GM19452 (cell line): ENCODE measurements around the gene VAMP2.
A peak's percentile ranks its signal among the peaks of the same experiment; 100 is the strongest.
"Not testable (repeated sequence)": the region's sequence is repeated elsewhere in the genome, so short reads cannot be mapped to it uniquely, and the experiment has no call there.

Source experiments
- ATAC-seq: cut with Tn5 transposase; IDR thresholded peaks from one replicate; pipeline ENCODE4 v1.9.1; 2021; ENCODE audit not compliant: unreplicated experiment

Gene VAMP2

DNA sequence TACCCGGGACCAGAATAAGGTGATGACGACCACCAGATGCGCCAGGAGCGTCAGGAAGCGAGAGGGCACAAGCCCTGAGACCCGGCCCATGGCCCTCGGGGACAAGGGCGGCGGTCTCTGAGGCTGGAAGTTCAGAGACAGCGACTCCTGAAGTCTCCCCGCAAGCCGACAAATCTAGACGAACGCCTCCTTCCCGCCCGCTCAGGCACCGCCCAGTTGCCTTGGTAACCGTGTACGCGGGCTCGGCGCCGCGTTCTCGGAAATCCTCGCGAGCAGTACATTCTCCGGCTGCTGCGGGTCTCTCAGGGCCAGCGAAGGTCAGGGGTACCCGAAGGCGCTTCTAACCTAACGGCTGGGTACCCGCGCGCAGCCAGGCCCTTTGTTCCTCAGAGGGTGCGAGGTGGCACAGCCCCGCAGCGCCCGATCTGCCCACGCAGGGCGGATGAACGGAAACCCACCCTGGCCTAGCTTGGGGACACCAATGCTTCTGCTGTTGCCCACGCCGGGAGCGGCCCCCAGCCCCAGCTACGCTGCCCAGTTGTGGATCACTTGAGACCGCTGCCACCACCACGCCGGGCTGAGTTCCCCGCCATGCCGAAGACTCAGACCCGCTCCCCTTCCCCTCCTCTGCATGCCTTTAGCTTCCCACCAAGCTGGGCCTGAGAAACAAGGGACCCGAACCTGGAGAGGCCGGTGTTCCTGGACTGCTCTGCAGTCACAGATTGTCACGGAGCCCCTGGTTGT is 13.6 kb upstream of the VAMP2 start, which contains the start of gene TMEM107:
Gene TMEM107 (minus strand): TSS at position 184 of the 744 bp plus-strand sequence. CDS start 94 bp downstream, at position 90.
- ATAC-seq: no peak

DNA sequence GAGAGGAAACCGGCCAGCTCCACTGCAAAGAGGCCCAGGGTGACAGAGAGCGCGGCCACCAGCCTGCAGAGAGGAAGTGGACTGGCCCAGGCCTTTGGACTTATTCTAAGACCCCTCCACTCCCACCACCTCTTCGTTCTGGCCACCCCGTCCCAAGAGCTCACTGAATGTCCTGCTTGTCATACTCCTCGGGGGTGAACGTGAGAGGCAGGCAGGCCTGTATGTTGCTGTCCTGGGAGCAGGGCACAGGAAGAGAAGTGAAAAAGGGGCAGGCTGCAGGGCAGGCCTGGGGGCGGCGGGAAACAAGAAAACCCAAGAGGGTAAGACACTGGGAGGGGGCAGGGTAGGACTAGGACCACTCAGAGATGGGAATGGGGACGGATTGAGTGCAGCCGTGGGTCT is 13.0 kb upstream of the VAMP2 start:
- no peak for ATAC-seq

DNA sequence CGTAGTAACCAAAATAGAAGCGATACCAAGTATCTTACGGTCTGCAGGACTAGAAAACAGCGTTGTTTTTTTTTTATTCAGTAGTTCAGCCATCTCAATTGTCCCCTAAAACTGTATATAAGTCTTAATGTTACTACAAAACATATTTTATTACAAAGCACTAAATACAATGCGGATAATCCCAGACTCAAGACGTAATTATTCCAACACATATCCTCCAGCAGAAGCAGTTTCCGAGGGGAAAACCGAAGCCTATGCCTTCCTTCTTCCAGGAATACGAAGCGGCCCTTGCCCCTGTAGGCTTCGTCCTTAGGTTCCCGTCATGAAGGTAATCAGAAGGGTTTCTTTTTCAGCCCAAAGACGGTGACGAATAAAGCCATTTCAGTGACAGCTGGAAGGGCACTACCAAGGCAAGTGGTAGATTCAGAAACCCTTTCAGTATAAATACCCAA is 11.1 kb upstream of the VAMP2 start:
- ATAC-seq: no peak

DNA sequence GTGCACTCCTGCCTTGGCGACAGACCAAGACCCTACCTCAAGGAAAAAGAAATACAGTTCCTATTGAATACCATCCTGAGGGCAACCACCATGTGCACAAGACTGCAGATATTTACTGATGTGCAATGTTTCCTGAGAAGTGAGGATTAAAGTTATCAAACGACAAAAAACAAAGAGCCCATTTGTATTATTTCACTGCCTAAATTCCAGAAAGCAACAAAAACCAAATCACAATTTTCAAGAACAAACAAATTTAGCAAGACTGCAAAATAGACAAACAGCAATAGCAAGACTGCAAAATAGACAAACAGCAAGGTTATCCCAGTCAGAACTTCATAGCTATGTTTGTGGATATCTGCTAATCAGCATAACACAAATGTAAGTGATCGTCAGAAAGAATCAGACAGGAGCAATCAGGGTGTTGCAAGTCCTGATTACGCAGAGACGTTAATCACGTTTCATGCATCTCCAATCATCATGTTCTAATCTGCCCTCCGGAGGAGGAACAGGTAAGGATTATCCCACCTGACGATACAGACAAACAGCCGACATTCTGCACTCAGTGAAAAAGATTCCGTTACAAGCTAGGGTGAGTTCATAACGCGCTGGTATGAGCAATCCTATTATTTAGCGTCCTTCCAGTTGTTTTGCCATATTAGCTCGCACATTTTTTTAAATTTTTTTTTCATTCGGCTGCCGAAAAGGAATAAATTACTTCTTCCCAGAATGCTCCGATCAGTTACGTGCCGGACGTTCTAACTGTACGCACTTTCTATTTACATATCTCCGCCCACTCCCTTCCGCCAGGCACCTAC is 10.5 kb upstream of the VAMP2 start:
- peak; percentile 71 for ATAC-seq

DNA sequence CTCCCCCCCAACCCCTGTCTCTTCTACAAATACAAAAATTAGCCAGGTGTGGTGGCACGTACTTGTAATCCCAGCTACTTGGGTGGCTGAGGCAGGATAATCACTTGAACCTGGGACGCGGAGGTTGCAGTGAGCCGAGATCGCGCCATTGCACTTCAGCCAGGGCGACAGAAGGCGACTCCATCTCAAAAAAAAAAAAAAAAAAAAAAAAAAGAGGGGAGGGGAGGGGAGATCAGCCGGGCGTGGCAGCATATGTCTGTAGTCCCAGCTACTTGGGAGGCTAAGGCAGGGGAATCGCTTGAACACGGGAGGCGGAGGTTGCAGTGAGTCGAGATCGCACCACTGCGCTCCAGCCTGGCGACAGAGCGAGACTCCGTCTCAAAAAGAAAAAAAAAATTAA is 7.4 kb upstream of the VAMP2 start:
- ATAC-seq: not testable (repeated sequence)

GRCh38 chr17:8167526-8167925 is 4.8 kb upstream of the VAMP2 start:
- no peak for ATAC-seq

DNA sequence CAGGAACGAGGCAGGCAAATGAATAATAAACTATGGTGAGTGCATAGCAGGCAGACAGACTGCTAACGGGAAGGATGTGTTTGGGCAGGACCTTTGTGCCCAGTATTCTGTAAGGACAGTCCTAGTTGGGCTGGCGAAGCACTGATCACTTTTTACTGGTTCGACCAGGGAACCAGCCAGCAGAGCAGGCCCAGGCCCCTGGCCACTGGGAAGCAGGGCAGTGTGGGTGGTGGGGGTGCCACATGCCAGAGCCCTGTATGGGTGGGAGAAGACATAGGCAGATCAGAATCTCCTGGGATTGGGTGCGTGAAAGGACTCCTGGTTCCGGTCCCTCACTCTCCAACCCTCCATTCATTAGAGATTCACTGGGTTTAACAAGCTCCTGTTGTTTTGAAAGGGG is 4.0 kb upstream of the VAMP2 start:
- ATAC-seq: no peak

- no peak for ATAC-seq
Observed at GRCh38 chr17:8164815-8165131, 2.0 kb upstream of the VAMP2 start.

DNA sequence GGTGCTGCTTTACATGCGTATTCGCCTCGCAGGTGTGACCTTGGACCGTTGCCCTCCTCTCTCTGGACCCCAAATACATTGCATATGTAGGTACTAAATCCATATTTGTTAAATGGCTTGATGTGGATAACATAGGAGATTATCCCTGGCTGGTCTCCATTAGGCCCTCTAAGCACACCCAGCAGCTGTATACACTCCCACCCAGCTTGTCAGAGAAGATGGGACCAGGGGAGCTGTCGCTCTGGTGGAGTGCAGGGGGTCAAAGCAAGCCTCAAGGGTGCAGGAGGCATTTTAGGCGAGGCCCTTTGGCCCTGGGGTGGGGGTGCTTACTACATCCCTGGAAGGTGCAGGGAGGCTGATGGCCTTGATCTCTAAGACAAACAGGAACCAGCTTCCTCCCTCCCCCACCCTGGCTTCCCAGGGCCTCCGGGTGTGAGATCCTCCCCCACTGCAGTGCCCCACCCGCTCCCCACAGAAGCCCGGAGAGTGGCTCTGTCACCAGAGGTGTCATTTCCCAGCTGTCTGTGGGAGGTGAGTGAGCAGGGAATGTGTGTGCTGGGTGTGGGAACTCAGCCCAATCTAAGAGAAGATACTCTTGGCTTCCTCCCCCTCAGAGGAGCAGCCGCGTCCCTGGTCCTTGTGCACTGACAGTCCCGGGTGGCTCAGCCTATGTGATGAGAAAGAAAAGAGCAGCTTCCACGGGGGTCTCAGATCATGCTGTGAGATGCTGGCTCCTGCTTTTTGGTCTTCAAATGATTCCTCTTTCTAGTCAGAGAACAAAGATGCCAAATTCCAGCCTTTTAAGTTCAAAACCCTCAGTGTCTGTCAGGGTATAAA is 1.4 kb upstream of the VAMP2 start:
- no peak for ATAC-seq

GRCh38 chr17:8162997-8163977 is 539 bp upstream of the VAMP2 start:
- ATAC-seq: no peak

DNA sequence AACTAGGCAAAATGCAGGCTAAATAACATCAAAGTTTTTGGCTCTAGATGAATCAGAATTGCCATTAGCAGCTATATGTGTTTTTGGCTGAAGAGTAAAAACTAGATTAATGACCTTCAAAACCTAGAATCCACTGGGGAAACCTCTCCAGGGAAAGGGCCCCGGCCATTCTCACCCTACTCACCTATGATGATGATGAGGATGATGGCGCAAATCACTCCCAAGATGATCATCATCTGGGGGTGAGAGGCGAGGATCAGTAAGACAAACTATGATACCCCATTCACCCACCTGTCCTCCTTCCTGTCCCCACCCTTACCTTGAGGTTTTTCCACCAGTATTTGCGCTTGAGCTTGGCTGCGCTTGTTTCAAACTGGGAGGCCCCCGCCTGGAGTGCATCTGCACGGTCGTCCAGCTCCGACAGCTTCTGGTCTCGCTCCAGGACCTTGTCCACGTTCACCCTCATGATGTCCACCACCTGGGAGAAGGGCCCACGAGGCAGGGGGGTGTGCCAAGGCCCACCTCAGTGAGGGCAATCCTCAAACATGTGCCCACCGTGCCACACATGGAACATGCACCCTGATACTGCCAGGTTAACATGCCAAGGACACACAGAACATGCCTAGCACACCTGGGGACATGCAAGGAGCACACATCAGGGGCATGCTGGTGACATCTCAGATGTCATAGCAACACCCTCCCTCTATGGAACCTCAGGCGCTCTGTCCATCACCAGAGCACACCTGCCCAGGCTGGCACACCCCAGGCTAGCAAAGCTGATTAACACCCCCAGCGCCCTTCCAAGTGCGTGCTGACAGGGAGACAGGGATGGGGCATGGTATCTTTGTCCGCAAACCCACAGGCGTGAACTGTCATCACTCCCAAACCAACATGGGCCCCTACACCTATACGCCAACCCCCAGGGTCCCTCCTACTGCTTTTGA is 1.2 kb downstream of the VAMP2 start:
- ATAC-seq: no peak

GRCh38 chr17:8160741-8161221 is 2.0 kb downstream of the VAMP2 start:
- ATAC-seq: no peak

DNA sequence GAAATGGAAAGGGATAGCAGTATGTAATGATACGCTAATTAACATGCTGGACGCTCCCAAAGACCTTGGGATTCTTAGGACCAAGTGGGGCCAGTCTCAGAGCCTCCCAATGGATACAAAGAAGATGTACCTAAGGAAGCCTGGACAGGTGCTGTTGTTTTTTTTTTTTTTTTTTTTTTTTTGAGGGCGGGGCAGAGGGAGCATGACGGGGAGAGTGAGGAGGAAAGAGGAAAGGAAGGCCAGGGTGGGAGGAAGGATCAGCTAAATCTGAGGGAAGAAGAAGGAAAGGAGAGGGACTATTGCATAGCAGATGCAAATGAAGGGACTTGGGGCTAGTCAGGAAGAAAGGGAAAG is 2.5 kb downstream of the VAMP2 start:
- no peak for ATAC-seq

DNA sequence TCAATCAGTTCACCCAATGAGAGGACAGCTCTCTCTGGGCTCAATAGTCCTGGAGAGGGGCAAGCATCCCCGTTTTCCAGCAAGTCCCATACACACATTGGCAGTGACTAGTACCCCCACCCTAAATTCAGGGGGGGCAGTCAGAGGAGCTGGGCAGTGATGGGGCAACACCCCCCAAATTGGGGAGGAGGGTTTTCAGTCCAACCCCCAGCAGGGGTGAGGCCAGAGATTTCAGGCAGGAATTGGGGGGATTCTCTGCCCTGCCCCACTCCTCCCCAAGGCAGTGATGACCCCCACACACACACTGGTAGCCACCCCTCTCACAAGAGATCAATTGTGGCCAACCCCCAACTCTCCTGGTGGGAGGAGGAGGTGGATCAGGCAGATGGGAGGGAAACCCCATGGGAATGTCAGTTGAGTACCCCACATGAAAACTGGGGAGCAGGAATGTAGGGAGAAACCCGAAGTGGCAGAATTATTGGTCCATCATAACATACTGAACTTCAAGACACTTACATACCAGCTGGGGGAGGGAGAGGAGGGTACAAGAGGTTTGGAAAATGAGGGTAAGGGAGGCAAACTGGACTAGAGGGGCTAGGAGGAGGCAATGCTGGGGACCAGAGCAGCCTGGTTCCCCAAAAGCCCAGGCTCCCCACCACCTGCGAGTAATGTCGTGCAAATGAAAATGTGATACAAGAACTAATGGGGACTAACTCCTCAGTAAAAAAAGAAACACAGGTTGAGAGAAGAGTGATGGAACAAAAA is 3.1 kb downstream of the VAMP2 start:
- ATAC-seq: no peak

GRCh38 chr17:8159032-8159400 is 3.7 kb downstream of the VAMP2 start:
- ATAC-seq: no peak

DNA sequence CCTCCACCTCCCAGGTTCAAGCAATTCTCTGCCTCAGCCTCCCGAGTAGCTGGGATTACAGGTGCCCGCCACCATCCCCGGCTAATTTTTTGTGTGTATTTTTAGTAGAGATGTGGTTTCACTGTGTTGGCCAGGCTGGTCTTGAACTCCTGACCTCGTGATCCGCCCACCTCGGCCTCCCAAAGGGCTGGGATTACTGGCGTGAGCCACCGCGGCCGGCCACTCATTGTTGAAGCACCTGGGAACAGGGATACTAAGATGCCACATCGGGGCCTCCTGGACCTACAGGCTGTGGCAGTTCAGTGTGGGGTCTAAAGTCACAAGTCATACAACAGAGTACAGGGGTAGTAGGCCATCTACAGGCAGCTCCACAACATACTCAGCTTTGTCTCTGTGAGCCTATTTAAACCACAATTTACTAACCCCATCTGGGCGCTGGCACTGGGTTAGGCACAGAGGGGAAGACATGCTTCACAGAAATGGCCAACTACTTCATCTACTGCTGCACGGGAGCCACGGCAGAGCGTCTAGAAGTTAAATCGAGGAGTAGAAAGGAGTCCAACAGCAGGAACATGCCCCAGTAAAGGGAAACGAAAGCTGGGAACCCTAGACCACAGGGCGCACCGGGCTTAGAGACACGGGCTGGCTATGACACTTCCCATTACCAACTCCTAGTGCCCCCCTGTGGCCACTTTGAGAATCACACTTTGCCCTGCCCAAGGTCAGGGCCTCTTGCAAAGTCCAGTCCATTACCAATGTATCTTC is 4.3 kb downstream of the VAMP2 start:
- no peak for ATAC-seq

DNA sequence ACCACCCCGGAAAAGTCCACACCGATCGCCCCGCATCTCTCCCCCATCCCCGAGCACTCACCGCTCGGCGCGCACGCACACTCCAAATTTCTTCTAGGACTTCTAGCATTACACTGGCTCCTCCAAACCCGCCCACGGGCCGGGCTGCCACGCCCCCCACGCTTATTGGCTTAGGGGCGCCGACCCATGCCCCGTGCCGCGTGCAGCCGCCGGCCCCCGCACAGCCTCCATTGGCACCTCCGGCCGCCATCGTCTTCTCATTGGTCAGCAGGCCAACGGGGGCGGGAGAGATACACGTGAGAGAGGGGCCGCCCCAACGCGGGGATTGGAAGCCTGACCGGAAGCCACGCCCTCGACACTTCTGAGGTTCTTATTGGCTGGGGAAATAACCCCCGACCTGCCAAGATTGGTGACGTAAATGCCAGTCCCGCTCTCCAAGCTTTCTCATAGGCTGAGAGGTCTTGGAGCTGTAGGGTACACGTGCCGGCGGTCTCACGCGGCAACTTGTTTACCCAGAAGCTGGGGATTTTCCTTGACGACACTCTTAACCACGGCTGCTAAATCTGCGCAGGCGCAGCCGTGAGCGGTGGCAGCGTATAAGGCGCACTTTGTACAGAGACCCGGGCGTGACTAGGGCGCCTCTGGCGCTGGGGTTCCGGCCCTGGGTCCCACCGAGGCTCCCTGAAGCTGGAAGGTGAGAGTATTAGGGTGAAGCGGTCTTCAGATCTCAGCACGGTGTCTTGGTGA is 6.3 kb downstream of the VAMP2 start:
- peak; percentile 77 for ATAC-seq
